ENCODE data around the gene ENOX2.

The ENOX2 gene

DNA sequence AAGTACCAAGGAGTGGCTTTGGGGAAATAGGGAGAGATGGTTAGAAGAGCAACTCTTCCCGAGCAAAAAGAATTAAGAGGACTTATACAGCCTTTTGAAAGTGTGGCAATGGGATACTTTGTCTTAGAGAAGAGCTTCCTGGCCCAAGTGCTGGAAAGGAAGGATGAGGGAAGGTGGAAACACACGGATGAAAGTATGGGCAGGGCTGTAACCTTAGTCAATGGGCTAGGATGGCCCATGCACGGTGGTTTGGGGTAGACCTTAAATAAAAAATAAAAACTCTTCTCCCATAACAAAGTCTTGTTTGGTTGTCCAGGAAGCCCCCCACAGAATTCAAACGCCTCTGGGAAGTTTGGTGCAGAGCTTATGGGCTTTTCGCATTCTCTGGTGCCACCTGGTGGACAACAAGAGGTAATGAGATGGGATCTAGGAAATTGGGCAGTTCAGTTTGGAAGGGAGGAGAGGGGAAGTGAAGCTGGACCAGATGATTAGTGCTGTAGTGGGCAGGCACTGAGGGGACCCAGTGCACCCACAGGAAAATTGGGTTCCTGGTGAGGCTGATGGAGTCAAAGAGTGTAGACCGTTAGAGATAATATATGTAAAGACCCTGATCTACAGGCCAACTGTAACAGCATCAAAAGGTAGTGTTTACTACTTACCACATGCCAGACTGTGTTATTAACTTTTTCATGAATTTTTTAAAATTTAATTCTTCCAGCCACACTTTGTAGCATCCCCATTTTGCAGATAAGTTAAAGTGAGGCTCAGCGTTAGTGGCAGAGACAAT is 13.8 kb upstream of the ENOX2 start:
- TF ChIP-seq, protein P1, sequence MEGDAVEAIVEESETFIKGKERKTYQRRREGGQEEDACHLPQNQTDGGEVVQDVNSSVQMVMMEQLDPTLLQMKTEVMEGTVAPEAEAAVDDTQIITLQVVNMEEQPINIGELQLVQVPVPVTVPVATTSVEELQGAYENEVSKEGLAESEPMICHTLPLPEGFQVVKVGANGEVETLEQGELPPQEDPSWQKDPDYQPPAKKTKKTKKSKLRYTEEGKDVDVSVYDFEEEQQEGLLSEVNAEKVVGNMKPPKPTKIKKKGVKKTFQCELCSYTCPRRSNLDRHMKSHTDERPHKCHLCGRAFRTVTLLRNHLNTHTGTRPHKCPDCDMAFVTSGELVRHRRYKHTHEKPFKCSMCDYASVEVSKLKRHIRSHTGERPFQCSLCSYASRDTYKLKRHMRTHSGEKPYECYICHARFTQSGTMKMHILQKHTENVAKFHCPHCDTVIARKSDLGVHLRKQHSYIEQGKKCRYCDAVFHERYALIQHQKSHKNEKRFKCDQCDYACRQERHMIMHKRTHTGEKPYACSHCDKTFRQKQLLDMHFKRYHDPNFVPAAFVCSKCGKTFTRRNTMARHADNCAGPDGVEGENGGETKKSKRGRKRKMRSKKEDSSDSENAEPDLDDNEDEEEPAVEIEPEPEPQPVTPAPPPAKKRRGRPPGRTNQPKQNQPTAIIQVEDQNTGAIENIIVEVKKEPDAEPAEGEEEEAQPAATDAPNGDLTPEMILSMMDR (IDR thresholded peaks at IDR 0.05; ENCODE audit: control insufficient read depth, extremely low read depth, insufficient read depth): peak; percentile 58
- no peak for DNase-seq (ENCODE audit: low read depth)
- no peak overlapping the region for H3K4me3 ChIP-seq (ENCODE audit: low read depth, low read length)

DNA sequence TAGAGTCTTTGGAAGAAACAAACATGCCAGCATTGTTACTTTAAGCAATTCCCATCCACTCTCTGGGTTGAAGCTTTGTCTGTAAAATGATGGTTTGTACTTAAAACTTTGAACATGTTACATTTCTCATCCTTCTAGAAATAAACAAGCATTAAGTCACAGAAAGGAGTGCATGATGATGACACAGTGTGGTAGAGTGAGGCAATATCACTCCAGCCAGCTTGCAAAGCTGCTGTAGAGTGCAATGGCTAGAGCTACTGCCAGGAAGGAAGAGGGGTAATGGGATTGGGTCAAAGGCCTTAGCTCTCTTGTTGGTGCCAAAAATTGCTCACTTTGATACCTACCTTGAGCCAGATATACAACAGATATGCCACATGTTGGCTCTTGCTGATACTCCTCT is 12.3 kb upstream of the ENOX2 start:
- H3K4me3 ChIP-seq (ENCODE audit: low read depth, low read length): no peak overlapping the region
- TF ChIP-seq, protein P1 (IDR thresholded peaks at IDR 0.05; ENCODE audit: control insufficient read depth, extremely low read depth, insufficient read depth): no peak
- DNase-seq (ENCODE audit: low read depth): no peak

DNA sequence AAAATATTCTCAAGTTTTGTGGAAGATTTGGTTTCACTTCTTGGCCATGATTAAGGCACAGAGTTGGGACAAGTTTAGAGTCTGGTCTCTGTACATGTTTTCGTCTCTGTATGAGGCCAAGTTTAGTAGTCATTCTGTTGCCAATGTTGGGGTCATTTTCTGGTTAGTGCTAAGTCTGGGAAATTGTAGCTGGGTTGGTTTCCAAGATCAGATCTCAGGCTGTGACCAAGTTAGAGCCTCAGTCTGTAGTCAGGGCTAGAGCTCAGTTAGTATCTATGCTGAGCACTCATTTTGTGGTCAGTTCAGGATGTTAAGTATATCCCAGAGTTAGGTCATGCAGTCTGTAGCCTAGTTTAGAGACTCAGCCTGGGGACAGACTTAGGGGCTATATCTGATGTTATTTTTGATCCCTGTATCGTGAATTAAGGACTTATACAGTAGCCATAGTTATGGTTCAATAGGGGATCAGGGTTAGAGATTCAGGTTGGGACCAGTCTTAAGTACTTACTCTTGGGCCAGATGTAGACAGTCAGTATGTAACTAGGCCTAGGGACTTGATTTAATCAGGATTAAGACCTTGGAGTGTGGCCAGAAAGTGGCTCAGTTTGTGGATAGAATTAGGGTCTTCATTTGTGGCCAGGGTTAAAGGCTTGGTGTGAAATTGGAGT is 6.6 kb upstream of the ENOX2 start:
- no peak overlapping the region for H3K4me3 ChIP-seq (ENCODE audit: low read depth, low read length)
- TF ChIP-seq, protein P1 (IDR thresholded peaks at IDR 0.05; ENCODE audit: control insufficient read depth, extremely low read depth, insufficient read depth): no peak
- no peak for DNase-seq (ENCODE audit: low read depth)

DNA sequence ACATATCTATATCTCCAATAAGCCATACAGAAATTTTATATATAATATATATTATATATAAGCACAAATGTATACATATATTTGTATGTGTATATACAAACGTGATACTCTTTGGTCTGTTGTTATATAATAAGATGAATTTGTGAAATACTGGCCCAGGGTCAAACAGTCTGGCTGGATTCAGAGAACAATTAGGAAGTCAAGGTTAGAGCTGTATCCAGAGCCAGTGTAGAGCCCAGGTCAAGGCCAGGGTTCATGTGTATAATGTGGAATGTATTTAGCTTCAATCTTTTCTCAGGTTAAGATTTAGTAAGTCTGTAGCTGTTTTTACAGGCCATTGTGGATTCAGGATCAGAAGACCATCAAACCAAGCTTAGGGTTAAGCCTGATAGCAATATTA is 3.8 kb upstream of the ENOX2 start:
- DNase-seq (ENCODE audit: low read depth): no peak
- TF ChIP-seq, protein P1 (IDR thresholded peaks at IDR 0.05; ENCODE audit: control insufficient read depth, extremely low read depth, insufficient read depth): no peak
- no peak overlapping the region for H3K4me3 ChIP-seq (ENCODE audit: low read depth, low read length)

DNA sequence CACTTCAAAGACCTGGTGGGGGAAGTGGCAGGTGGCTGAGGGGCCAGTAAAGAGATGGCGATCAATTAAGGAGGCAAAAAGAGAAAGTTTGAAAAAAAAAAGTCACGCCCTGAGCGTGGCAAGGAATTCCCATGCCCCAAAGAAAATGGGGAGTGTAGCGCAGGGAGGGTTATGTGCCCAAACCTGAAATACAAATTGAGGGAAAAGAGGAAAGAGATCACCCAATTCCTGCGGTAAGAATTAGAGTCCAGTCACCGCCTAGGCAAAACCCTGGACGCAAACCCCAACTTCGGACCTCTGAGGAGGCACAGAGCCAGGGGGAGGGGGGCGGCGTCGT is 595 bp downstream of the ENOX2 start:
- TF ChIP-seq, protein P1 (IDR thresholded peaks at IDR 0.05; ENCODE audit: control insufficient read depth, extremely low read depth, insufficient read depth): no peak
- peak overlapping the region; percentile 67 for H3K4me3 ChIP-seq (ENCODE audit: low read depth, low read length)
- no peak for DNase-seq (ENCODE audit: low read depth)

DNA sequence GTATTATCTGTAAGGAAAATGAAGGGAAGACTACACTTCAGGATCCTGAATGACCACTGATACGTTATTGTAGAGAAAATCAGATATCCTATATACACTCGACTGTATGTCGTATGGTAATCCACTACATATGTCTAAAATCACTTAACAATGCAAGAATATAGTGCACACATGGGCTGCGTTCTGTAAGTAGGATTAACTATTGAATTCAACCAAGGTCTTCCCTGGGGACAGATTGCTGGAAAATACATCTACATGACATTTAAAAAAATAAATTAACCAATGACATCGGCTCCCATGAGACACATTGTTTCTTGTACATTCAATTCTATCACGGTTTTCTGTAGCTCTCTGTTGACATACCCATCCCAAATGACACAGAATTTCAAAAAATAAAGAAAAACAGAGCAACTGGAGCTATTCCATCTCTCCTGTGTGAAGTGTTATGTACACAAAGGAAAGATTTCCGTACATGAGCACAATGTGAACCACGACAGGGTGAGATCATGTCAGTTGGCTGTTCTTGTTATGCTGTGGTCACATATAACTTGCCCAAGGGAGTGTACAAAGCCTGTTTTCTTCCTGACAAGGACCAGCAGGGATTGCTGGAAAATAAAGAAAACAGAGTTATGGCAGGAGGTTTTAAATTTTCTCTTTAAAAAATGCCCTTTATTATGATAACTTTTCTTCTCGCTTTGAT is 6.1 kb downstream of the ENOX2 start:
- H3K4me3 ChIP-seq (ENCODE audit: low read depth, low read length): no peak overlapping the region
- TF ChIP-seq, protein P1 (IDR thresholded peaks at IDR 0.05; ENCODE audit: control insufficient read depth, extremely low read depth, insufficient read depth): no peak
- no peak for DNase-seq (ENCODE audit: low read depth)
